K562 (cell line): ENCODE results near the gene BCL7C. TPM values are rescaled to one million over a fixed set of nuclear protein-coding genes. Genes with fewer than 3 reads are reported as not detected.

Experiments
- ATF1 ChIP-seq, 2 experiments: fragments of 450-650 bp in 1 of 2; IDR thresholded peaks; 2 replicates each; pipeline ENCODE4 v1.6.1; 2016; ENCODE audit warnings: missing compliant biosample characterization in 1 of 2, missing genetic modification characterization in 1 of 2
- BRCA1 ChIP-seq, 2 experiments: fragments of 450-650 bp in 1 of 2; sonication (generic) in 1 of 2; formaldehyde crosslinking in 1 of 2; IDR thresholded peaks; 2 replicates each; pipeline versions ENCODE4 v1.5.0 to v1.6.1; 2017 to 2020; ENCODE audit warnings: mild to moderate bottlenecking in 1 of 2, missing genetic modification reagents in 1 of 2
- CAMTA2 ChIP-seq: fragments of 250-450 bp; sonication (Bioruptor Pico); conservative IDR thresholded peaks from 2 replicates; pipeline ENCODE4 v1.5.1; 2022
- LEF1 ChIP-seq: fragments of 450-650 bp; IDR thresholded peaks from 2 replicates; pipeline ENCODE4 v1.6.1; 2016; ENCODE audit warnings: mild to moderate bottlenecking
- NFE2L1 ChIP-seq: fragments of 450-650 bp; IDR thresholded peaks from 2 replicates; pipeline ENCODE4 v1.6.1; 2016; ENCODE audit warnings: missing genetic modification characterization, low read depth, mild to moderate bottlenecking, missing compliant biosample characterization, moderate library complexity, borderline replicate concordance
- PML ChIP-seq: IDR thresholded peaks from 2 replicates; pipeline ENCODE4 v1.6.1; 2012; ENCODE audit warnings: low read length, inconsistent platforms
- SAP30 ChIP-seq: fragments of 200-600 bp; sonication (generic); IDR thresholded peaks from 2 replicates; pipeline ENCODE4 v1.6.1; 2012; ENCODE audit warnings: borderline replicate concordance, low read depth, mild to moderate bottlenecking, moderate library complexity, low read length, control low read depth, inconsistent platforms; ENCODE audit not compliant: insufficient read depth, poor library complexity, severe bottlenecking
- ZNF408 ChIP-seq: fragments of 250-450 bp; sonication (Bioruptor Pico); IDR thresholded peaks from 2 replicates; pipeline ENCODE4 v1.4.0; 2020; ENCODE audit warnings: low read depth, mild to moderate bottlenecking, moderate library complexity
- ZNF668 ChIP-seq: fragments of 250-450 bp; sonication (Bioruptor Pico); IDR thresholded peaks from 2 replicates; pipeline ENCODE4 v1.8.0; 2022; ENCODE audit warnings: mild to moderate bottlenecking, inconsistent platforms
- ZNF695 ChIP-seq: fragments of 450-650 bp; formaldehyde crosslinking; IDR thresholded peaks from 2 replicates; pipeline ENCODE4 v1.4.0; 2020; ENCODE audit warnings: mild to moderate bottlenecking, moderate library complexity
- ZNF764 ChIP-seq: fragments of 250-450 bp; sonication (Bioruptor Pico); IDR thresholded peaks from 2 replicates; pipeline ENCODE4 v1.4.0; 2020; ENCODE audit warnings: low read depth, mild to moderate bottlenecking, moderate library complexity
- polyA plus RNA-seq, 8 experiments: library from polyadenylated mRNA; depleted of rRNA in 4 of 8; stranded (reverse) in 5 of 8; unstranded in 3 of 8; fragments of >200 nt; fragmentation: Nextera tagmentation in 2 of 8; fragmentation: Illumina TruSeq in 1 of 8; extraction: Ambion mirVana in 2 of 8; extraction: Trizol in 1 of 8; gene quantifications; 2 replicates each; pipeline versions ENCODE4 v1.2.1 to v1.2.3, GENCODE V29; 2011 to 2014; ENCODE audit warnings: inconsistent platforms in 1 of 8, missing spikeins in 1 of 8
- total RNA-seq, 7 experiments: library from RNA; depleted of rRNA in 6 of 7; stranded (reverse); fragments of >200 nt in 6 of 7; fragmentation: Illumina TruSeq in 2 of 7; extraction: Trizol in 2 of 7; gene quantifications; 2 replicates each; pipeline versions ENCODE4 v1.2.1 to v1.2.3, GENCODE V29; 2011 to 2021; ENCODE audit warnings: low replicate concordance in 1 of 7
- TF ChIP-seq, protein P1 (sequence below): fragments of 250-450 bp; sonication (Bioruptor Pico); IDR thresholded peaks from 2 replicates; pipeline ENCODE4 v1.5.0; 2020; ENCODE audit warnings: mild to moderate bottlenecking, borderline replicate concordance
- TF ChIP-seq, protein P2 (sequence below): fragments of 450-650 bp; IDR thresholded peaks from 2 replicates; pipeline ENCODE4 v1.6.1; 2018; ENCODE audit not compliant: partially characterized antibody
- TF ChIP-seq, protein P3 (sequence below): fragments of 250-450 bp; sonication (Bioruptor Pico); IDR thresholded peaks from 2 replicates; pipeline ENCODE4 v1.5.0; 2021; ENCODE audit warnings: mild to moderate bottlenecking, borderline replicate concordance

BCL7C gene
- total and polyA plus RNA-seq, 9 of the 15 experiments (the other 6 are each of a cell fraction or from before 2014, with no cell fraction given): 1.7 to 85.8 (median 19.6) TPM

DNA sequence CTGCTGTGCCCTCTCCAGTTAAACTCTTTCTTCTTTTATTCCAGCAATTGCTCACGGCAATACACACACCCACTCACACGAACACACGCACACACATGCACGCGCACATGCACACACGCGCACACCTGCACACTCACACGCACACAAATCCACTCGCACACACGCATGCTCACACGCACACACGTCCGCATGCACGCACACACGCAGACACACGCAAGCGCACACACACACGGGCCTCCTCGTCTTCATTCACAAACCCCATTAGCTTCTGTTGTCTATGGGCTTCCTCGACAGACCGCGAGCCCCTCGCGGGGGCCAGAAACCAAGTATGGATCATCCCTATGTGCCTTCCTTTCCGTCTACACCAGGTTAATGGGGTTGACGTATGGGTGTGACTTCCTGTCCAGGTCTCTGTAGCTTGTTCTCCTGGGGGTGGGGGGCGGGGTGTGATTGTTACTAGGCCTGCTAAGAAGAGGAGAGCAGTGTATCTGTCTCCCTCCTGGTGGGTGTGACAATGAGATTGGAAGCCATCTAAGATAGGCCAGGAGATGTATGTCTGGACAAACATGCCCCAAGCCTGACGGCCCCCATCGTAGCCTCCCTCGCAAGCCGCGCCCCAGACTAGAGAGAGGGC, 1.9 kb upstream of the BCL7C start (continued):
- TF ChIP-seq ZNF408 (CRISPR knock-in tag) (no peak), ZNF695 (CRISPR knock-in tag) (no peak), ATF1 (CRISPR knock-in tag; IDR thresholded peaks at IDR 0.05) (no peak), ATF1 (tag; IDR thresholded peaks at IDR 0.05) (0 out of 2 replicates have a peak, but pooled peaks have one; percentile 34), CAMTA2 (CRISPR knock-in tag) (no peak), ZNF668 (CRISPR knock-in tag) (0 out of 2 replicates have a peak, but pooled peaks have one; percentile 26), SAP30 (no peak), LEF1 (peak; percentile 42), NFE2L1 (tag) (no peak), ZNF764 (CRISPR knock-in tag) (no peak), PML (no peak), BRCA1 (IDR thresholded peaks at IDR 0.05) (no peak), BRCA1 (CRISPR knock-in tag; IDR thresholded peaks at IDR 0.05) (no peak)
- TF ChIP-seq, protein P1, sequence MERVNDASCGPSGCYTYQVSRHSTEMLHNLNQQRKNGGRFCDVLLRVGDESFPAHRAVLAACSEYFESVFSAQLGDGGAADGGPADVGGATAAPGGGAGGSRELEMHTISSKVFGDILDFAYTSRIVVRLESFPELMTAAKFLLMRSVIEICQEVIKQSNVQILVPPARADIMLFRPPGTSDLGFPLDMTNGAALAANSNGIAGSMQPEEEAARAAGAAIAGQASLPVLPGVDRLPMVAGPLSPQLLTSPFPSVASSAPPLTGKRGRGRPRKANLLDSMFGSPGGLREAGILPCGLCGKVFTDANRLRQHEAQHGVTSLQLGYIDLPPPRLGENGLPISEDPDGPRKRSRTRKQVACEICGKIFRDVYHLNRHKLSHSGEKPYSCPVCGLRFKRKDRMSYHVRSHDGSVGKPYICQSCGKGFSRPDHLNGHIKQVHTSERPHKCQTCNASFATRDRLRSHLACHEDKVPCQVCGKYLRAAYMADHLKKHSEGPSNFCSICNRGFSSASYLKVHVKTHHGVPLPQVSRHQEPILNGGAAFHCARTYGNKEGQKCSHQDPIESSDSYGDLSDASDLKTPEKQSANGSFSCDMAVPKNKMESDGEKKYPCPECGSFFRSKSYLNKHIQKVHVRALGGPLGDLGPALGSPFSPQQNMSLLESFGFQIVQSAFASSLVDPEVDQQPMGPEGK (CRISPR knock-in tag): no peak
- TF ChIP-seq, protein P2, sequence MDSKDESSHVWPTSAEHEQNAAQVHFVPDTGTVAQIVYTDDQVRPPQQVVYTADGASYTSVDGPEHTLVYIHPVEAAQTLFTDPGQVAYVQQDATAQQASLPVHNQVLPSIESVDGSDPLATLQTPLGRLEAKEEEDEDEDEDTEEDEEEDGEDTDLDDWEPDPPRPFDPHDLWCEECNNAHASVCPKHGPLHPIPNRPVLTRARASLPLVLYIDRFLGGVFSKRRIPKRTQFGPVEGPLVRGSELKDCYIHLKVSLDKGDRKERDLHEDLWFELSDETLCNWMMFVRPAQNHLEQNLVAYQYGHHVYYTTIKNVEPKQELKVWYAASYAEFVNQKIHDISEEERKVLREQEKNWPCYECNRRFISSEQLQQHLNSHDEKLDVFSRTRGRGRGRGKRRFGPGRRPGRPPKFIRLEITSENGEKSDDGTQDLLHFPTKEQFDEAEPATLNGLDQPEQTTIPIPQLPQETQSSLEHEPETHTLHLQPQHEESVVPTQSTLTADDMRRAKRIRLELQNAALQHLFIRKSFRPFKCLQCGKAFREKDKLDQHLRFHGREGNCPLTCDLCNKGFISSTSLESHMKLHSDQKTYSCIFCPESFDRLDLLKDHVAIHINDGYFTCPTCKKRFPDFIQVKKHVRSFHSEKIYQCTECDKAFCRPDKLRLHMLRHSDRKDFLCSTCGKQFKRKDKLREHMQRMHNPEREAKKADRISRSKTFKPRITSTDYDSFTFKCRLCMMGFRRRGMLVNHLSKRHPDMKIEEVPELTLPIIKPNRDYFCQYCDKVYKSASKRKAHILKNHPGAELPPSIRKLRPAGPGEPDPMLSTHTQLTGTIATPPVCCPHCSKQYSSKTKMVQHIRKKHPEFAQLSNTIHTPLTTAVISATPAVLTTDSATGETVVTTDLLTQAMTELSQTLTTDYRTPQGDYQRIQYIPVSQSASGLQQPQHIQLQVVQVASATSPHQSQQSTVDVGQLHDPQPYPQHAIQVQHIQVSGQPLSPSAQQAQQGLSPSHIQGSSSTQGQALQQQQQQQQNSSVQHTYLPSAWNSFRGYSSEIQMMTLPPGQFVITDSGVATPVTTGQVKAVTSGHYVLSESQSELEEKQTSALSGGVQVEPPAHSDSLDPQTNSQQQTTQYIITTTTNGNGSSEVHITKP: peak; percentile 5
- TF ChIP-seq, protein P3, sequence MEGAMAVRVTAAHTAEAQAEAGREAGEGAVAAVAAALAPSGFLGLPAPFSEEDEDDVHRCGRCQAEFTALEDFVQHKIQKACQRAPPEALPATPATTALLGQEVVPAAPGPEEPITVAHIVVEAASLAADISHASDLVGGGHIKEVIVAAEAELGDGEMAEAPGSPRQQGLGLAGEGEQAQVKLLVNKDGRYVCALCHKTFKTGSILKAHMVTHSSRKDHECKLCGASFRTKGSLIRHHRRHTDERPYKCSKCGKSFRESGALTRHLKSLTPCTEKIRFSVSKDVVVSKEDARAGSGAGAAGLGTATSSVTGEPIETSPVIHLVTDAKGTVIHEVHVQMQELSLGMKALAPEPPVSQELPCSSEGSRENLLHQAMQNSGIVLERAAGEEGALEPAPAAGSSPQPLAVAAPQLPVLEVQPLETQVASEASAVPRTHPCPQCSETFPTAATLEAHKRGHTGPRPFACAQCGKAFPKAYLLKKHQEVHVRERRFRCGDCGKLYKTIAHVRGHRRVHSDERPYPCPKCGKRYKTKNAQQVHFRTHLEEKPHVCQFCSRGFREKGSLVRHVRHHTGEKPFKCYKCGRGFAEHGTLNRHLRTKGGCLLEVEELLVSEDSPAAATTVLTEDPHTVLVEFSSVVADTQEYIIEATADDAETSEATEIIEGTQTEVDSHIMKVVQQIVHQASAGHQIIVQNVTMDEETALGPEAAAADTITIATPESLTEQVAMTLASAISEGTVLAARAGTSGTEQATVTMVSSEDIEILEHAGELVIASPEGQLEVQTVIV (CRISPR knock-in tag): no peak
- TF ChIP-seq, all 486 proteins: peak for 53
